Mesenteric fat pad (tissue), 1 donor: ENCODE results near the gene ZDHHC22. TPM values are rescaled to one million over a fixed set of nuclear protein-coding genes. Genes with fewer than 3 reads are reported as not detected.
A peak's percentile ranks its signal among the peaks of the same experiment; 100 is the strongest.

Source experiments
- DNase-seq: peaks from one replicate; pipeline ENCODE4 v3.0.0-alpha.2; 2020; ENCODE audit warnings: low spot score
- total RNA-seq: library from RNA; stranded (reverse); fragmentation: NEBNext Ultra II Directional; extraction: Animal tissue kit (Norgen Biotek cat#: 25700); gene quantifications from one replicate; pipeline ENCODE4 v1.2.1, GENCODE V29; 2021
- donor health status: DM: yes; HTN: yes; CAD: no.

ZDHHC22 gene
- total RNA-seq, 1 donor from 2014 or later, result not detected

- DNase-seq, result peak; percentile 30
Observed at GRCh38 chr14:77128414-77128891, 13.1 kb downstream of the ZDHHC22 start.

- peak; percentile 76 for DNase-seq
Observed at GRCh38 chr14:77126461-77126990, 15.1 kb downstream of the ZDHHC22 start.

- DNase-seq, result peak; percentile 22
Observed at GRCh38 chr14:77125823-77126325, 15.7 kb downstream of the ZDHHC22 start.

GRCh38 chr14:77125281-77125801 is 16.2 kb downstream of the ZDHHC22 start:
- DNase-seq, result peak; percentile 85

GRCh38 chr14:77124345-77125280 is 17.0 kb downstream of the ZDHHC22 start:
- peak; percentile 89 for DNase-seq

- DNase-seq, result peak; percentile 71
Observed at GRCh38 chr14:77123381-77124325, 17.9 kb downstream of the ZDHHC22 start.

GRCh38 chr14:77122526-77123125 is 19.0 kb downstream of the ZDHHC22 start:
- peak; percentile 22 for DNase-seq

- peak; percentile 55 for DNase-seq
Observed at GRCh38 chr14:77120771-77121743, 20.5 kb downstream of the ZDHHC22 start.

- peak; percentile 33 for DNase-seq
Observed at GRCh38 chr14:77119851-77120250, 21.7 kb downstream of the ZDHHC22 start.

GRCh38 chr14:77116172-77116817 is 25.3 kb downstream of the ZDHHC22 start:
- DNase-seq, result no peak

- DNase-seq, result no peak
Observed at GRCh38 chr14:77114609-77115008, 27.0 kb downstream of the ZDHHC22 start.

GRCh38 chr14:77113644-77114043 is 27.9 kb downstream of the ZDHHC22 start:
- no peak for DNase-seq

- no peak for DNase-seq
Observed at GRCh38 chr14:77111021-77111420, 30.6 kb downstream of the ZDHHC22 start.

GRCh38 chr14:77110286-77110685 is 31.3 kb downstream of the ZDHHC22 start:
- DNase-seq, result no peak

GRCh38 chr14:77109656-77110055 is 31.9 kb downstream of the ZDHHC22 start:
- DNase-seq, result no peak

GRCh38 chr14:77108753-77109152 is 32.8 kb downstream of the ZDHHC22 start:
- no peak for DNase-seq

GRCh38 chr14:77107228-77107627 is 34.4 kb downstream of the ZDHHC22 start:
- no peak for DNase-seq

GRCh38 chr14:77106666-77107065 is 34.9 kb downstream of the ZDHHC22 start:
- no peak for DNase-seq
